HepG2 (cell line): Measurements from ENCODE around the gene FAAP100. TPM values are rescaled to one million over a fixed set of nuclear protein-coding genes. Genes with fewer than 3 reads are reported as not detected.

Source experiments
- BHLHE40 ChIP-seq: IDR thresholded peaks from 2 replicates; pipeline ENCODE4 v1.6.1; 2011; ENCODE audit warnings: low read length, improper control_type of control experiment
- CBX1 ChIP-seq: IDR thresholded peaks from one replicate; pipeline ENCODE4 v1.6.1; 2016; ENCODE audit warnings: antibody characterized with exemption, low read depth
- HIVEP1 ChIP-seq: sonication (generic); formaldehyde crosslinking; IDR thresholded peaks from 2 replicates; pipeline ENCODE4 v1.4.0; 2020; ENCODE audit warnings: mild to moderate bottlenecking, missing genetic modification reagents
- HNRNPK ChIP-seq: fragments of 200-400 bp; formaldehyde crosslinking; IDR thresholded peaks from 2 replicates; pipeline ENCODE4 v1.6.1; 2018; ENCODE audit warnings: low read length, low read depth, moderate library complexity, mild to moderate bottlenecking; ENCODE audit not compliant: poor library complexity, severe bottlenecking
- NFE2L2 ChIP-seq: fragments of 150-350 bp; IDR thresholded peaks from 2 replicates; pipeline ENCODE4 v1.6.1; 2014; ENCODE audit warnings: low read length
- NRL ChIP-seq: sonication (generic); formaldehyde crosslinking; IDR thresholded peaks from 2 replicates; pipeline ENCODE4 v1.5.0; 2020; ENCODE audit warnings: missing genetic modification reagents, mild to moderate bottlenecking, moderate library complexity, borderline replicate concordance
- POGZ ChIP-seq: sonication (generic); formaldehyde crosslinking; IDR thresholded peaks from 2 replicates; pipeline ENCODE4 v1.4.0; 2020; ENCODE audit warnings: mild to moderate bottlenecking, missing genetic modification reagents
- ZNF121 ChIP-seq: sonication (generic); formaldehyde crosslinking; IDR thresholded peaks from 2 replicates; pipeline ENCODE4 v1.5.0; 2020; ENCODE audit warnings: mild to moderate bottlenecking, missing genetic modification reagents
- ZNF180 ChIP-seq: sonication (generic); formaldehyde crosslinking; IDR thresholded peaks from 2 replicates; pipeline ENCODE4 v1.4.0; 2020; ENCODE audit warnings: low read depth, missing genetic modification reagents, borderline replicate concordance
- ZNF20 ChIP-seq: sonication (generic); formaldehyde crosslinking; IDR thresholded peaks from 2 replicates; pipeline ENCODE4 v1.4.0; 2020; ENCODE audit warnings: mild to moderate bottlenecking, moderate library complexity, missing genetic modification reagents
- ZNF350 ChIP-seq: sonication (generic); formaldehyde crosslinking; IDR thresholded peaks from 2 replicates; pipeline ENCODE4 v1.4.0; 2020; ENCODE audit warnings: mild to moderate bottlenecking, low read depth, missing genetic modification reagents, borderline replicate concordance
- ZNF557 ChIP-seq: sonication (generic); formaldehyde crosslinking; IDR thresholded peaks from 2 replicates; pipeline ENCODE4 v1.4.0; 2020; ENCODE audit warnings: missing genetic modification reagents
- ZNF768 ChIP-seq: sonication (generic); formaldehyde crosslinking; IDR thresholded peaks from 2 replicates; pipeline ENCODE4 v1.4.0; 2020; ENCODE audit warnings: missing genetic modification reagents
- ZNF891 ChIP-seq: sonication (generic); formaldehyde crosslinking; IDR thresholded peaks from 2 replicates; pipeline ENCODE4 v1.5.0; 2020; ENCODE audit warnings: mild to moderate bottlenecking, missing genetic modification reagents
- ZSCAN25 ChIP-seq: sonication (generic); formaldehyde crosslinking; IDR thresholded peaks from 2 replicates; pipeline ENCODE4 v1.8.0; 2022; ENCODE audit warnings: mild to moderate bottlenecking, missing genetic modification reagents
- polyA plus RNA-seq, 8 experiments: library from polyadenylated mRNA; depleted of rRNA in 3 of 8; stranded (reverse) in 7 of 8; unstranded in 1 of 8; fragments of >200 nt; fragmentation: Illumina TruSeq in 4 of 8; extraction: Trizol in 4 of 8; gene quantifications; 2 replicates each; pipeline versions ENCODE4 v1.2.1 to v1.2.3, GENCODE V29; 2011 to 2016; ENCODE audit warnings: low read depth in 4 of 8, missing spikeins in 1 of 8, mixed read lengths in 1 of 8; ENCODE audit not compliant: insufficient read depth in 1 of 8
- total RNA-seq, 5 experiments: library from RNA; depleted of rRNA; stranded (reverse); fragments of >200 nt; fragmentation: Illumina TruSeq; extraction: Trizol; gene quantifications; 2 replicates each; pipeline ENCODE4 v1.2.3, GENCODE V29; 2016; ENCODE audit warnings: low read depth in 1 of 5
- TF ChIP-seq, protein P1 (sequence below): sonication (generic); formaldehyde crosslinking; IDR thresholded peaks from one replicate; pipeline ENCODE4 v1.5.1; 2020; ENCODE audit warnings: mild to moderate bottlenecking, missing genetic modification reagents; ENCODE audit errors: not compliant biosample characterization
- TF ChIP-seq, protein P2 (sequence below): sonication (generic); formaldehyde crosslinking; conservative IDR thresholded peaks from 2 replicates; pipeline ENCODE4 v1.8.0; 2022; ENCODE audit warnings: mild to moderate bottlenecking, moderate library complexity, missing genetic modification reagents
- TF ChIP-seq, protein P3 (sequence below): sonication (generic); formaldehyde crosslinking; IDR thresholded peaks from 2 replicates; pipeline ENCODE4 v1.4.0; 2020; ENCODE audit warnings: missing genetic modification reagents

FAAP100 gene
- total and polyA plus RNA-seq, 2 of the 13 experiments (the other 11 are each of a cell fraction or from before 2014, with no cell fraction given) = 7.6 to 20.8 TPM

DNA sequence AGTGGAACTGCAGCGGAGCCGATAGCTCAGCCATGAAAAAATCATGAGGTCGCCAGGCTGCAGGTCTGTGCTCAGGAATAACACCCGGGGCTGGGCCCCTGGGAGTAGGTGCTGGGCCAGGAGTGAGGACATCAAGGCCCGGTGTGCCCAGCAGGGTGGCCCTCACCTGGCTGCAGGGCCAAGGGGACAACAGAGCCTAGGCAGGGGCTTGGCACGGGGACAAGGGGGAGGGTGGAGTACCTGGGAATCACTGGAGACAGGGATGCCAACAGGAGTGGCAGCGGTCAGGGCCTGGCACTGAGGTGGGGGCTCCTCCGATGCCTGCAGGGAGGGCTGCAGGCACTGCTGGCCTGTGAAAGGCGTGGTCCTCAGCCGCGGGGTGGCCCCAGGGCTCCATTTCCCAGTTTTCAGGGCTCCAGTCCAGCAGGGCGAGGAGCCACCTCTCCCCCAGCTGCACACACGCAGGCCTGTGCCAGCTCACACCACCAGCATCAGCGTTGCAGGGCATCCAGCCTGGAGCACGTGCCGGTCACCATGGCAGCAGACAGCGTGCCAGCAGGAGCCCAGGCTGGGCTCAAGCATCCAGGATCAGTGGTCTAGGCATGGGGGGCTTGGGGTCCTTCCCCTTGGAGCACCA, 28.6 kb downstream of the FAAP100 start (continued):
- TF ChIP-seq, protein P1, sequence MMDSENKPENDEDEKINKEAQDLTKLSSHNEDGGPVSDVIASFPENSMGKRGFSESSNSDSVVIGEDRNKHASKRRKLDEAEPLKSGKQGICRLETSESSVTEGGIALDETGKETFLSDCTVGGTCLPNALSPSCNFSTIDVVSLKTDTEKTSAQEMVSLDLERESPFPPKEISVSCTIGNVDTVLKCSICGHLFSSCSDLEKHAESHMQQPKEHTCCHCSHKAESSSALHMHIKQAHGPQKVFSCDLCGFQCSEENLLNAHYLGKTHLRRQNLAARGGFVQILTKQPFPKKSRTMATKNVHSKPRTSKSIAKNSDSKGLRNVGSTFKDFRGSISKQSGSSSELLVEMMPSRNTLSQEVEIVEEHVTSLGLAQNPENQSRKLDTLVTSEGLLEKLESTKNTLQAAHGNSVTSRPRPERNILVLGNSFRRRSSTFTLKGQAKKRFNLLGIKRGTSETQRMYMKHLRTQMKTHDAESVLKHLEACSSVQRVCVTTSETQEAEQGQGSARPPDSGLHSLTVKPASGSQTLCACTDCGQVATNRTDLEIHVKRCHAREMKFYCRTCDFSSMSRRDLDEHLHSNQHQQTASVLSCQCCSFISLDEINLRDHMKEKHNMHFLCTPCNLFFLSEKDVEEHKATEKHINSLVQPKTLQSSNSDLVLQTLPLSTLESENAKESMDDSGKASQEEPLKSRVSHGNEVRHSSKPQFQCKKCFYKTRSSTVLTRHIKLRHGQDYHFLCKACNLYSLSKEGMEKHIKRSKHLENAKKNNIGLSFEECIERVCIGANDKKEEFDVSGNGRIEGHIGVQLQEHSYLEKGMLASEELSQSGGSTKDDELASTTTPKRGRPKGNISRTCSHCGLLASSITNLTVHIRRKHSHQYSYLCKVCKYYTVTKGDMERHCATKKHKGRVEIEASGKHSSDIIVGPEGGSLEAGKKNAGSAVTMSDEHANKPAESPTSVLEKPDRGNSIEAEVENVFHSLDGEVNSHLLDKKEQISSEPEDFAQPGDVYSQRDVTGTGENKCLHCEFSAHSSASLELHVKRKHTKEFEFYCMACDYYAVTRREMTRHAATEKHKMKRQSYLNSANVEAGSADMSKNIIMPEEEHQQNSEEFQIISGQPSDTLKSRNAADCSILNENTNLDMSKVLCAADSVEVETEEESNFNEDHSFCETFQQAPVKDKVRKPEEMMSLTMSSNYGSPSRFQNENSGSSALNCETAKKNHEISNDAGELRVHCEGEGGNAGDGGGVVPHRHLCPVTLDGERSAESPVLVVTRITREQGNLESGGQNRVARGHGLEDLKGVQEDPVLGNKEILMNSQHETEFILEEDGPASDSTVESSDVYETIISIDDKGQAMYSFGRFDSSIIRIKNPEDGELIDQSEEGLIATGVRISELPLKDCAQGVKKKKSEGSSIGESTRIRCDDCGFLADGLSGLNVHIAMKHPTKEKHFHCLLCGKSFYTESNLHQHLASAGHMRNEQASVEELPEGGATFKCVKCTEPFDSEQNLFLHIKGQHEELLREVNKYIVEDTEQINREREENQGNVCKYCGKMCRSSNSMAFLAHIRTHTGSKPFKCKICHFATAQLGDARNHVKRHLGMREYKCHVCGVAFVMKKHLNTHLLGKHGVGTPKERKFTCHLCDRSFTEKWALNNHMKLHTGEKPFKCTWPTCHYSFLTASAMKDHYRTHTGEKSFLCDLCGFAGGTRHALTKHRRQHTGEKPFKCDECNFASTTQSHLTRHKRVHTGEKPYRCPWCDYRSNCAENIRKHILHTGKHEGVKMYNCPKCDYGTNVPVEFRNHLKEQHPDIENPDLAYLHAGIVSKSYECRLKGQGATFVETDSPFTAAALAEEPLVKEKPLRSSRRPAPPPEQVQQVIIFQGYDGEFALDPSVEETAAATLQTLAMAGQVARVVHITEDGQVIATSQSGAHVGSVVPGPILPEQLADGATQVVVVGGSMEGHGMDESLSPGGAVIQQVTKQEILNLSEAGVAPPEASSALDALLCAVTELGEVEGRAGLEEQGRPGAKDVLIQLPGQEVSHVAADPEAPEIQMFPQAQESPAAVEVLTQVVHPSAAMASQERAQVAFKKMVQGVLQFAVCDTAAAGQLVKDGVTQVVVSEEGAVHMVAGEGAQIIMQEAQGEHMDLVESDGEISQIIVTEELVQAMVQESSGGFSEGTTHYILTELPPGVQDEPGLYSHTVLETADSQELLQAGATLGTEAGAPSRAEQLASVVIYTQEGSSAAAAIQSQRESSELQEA = no peak
- peak; percentile 32 for TF ChIP-seq CBX1
- TF ChIP-seq ZNF891 (CRISPR knock-in tag) = 0 out of 2 replicates have a peak, but pooled peaks have one; percentile 32
- TF ChIP-seq POGZ (CRISPR knock-in tag) = no peak
- TF ChIP-seq NFE2L2 = no peak
- TF ChIP-seq ZNF350 (CRISPR knock-in tag) = peak; percentile 25; the same call in 1 of the 2 replicates
- no peak for TF ChIP-seq ZNF20 (CRISPR knock-in tag)
- TF ChIP-seq ZNF768 (CRISPR knock-in tag) = peak; percentile 4; the same call in 1 of the 2 replicates
- TF ChIP-seq, protein P2, sequence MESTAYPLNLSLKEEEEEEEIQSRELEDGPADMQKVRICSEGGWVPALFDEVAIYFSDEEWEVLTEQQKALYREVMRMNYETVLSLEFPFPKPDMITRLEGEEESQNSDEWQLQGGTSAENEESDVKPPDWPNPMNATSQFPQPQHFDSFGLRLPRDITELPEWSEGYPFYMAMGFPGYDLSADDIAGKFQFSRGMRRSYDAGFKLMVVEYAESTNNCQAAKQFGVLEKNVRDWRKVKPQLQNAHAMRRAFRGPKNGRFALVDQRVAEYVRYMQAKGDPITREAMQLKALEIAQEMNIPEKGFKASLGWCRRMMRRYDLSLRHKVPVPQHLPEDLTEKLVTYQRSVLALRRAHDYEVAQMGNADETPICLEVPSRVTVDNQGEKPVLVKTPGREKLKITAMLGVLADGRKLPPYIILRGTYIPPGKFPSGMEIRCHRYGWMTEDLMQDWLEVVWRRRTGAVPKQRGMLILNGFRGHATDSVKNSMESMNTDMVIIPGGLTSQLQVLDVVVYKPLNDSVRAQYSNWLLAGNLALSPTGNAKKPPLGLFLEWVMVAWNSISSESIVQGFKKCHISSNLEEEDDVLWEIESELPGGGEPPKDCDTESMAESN = no peak
- TF ChIP-seq ZNF180 (CRISPR knock-in tag) = peak; percentile 47; the same call in 1 of the 2 replicates
- 0 out of 2 replicates have a peak, but pooled peaks have one; percentile 53 for TF ChIP-seq HIVEP1 (CRISPR knock-in tag)
- TF ChIP-seq ZSCAN25 (CRISPR knock-in tag) = no peak
- TF ChIP-seq, protein P3, sequence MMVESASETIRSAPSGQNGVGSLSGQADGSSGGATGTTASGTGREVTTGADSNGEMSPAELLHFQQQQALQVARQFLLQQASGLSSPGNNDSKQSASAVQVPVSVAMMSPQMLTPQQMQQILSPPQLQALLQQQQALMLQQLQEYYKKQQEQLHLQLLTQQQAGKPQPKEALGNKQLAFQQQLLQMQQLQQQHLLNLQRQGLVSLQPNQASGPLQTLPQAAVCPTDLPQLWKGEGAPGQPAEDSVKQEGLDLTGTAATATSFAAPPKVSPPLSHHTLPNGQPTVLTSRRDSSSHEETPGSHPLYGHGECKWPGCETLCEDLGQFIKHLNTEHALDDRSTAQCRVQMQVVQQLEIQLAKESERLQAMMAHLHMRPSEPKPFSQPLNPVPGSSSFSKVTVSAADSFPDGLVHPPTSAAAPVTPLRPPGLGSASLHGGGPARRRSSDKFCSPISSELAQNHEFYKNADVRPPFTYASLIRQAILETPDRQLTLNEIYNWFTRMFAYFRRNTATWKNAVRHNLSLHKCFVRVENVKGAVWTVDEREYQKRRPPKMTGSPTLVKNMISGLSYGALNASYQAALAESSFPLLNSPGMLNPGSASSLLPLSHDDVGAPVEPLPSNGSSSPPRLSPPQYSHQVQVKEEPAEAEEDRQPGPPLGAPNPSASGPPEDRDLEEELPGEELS (CRISPR knock-in tag) = no peak
- 0 out of 2 replicates have a peak, but pooled peaks have one; percentile 15 for TF ChIP-seq NRL (CRISPR knock-in tag)
- peak; percentile 43; the same call in 1 of the 2 replicates for TF ChIP-seq BHLHE40
- TF ChIP-seq ZNF557 = no peak
- no peak for TF ChIP-seq HNRNPK
- TF ChIP-seq ZNF121 = no peak
